HCT116 (cell line): ENCODE results near the gene SLA2. TPM values are rescaled to one million over a fixed set of nuclear protein-coding genes. Genes with fewer than 3 reads are reported as not detected.

Experiments used
- ATAC-seq: fragments of 200-7000 bp; cut with Tn5 transposase; 2 replicates; pipeline ENCODE4 v1.9.1; 2020; ENCODE audit warnings: mild to moderate bottlenecking, moderate library complexity
- BruUV-seq: library from RNA; stranded (reverse); fragments of 400-500 nt; replicated peaks from 2 replicates; lab custom pipeline; 2021; lab: Mats Ljungman, UMichigan
- CTCF ChIA-PET: fragments of 300-600 bp; sonication (Branson Sonifier 250); formaldehyde crosslinking; loops from one replicate; lab custom pipeline; 2021; ENCODE audit warnings: antibody characterized with exemption; lab: Charles Lee
- POLR2A ChIA-PET: fragments of 300-600, 350-600 bp; sonication (Branson Sonifier 250); formaldehyde crosslinking; loops from one replicate; lab custom pipeline; 2021; ENCODE audit warnings: antibody characterized with exemption; lab: Charles Lee
- RAD21 ChIA-PET, 2 experiments: fragments of 300-600 bp; sonication (Branson Sonifier 250); formaldehyde crosslinking; loops; one replicate each; lab custom pipeline; 2023; ENCODE audit warnings: low total read pairs in 2 of 2; ENCODE audit not compliant: uncharacterized antibody in 2 of 2, unreplicated experiment in 2 of 2, low non-redundant PET in 1 of 2; lab: Charles Lee
- DNase-seq: peaks from one replicate; pipeline ENCODE4 v3.0.0-alpha.2; 2010; ENCODE audit warnings: low read depth, low spot score
- H2AFZ ChIP-seq: fragments of 200-600 bp; shearing (Covaris generic), sonication (generic); 2 replicates; pipeline ENCODE4 v1.6.1; 2017; ENCODE audit warnings: low read depth, mixed run types, mixed read lengths, antibody characterized with exemption, low read length; ENCODE audit not compliant: poor library complexity, severe bottlenecking
- H3K27ac ChIP-seq: 2 replicates; pipeline ENCODE4 v1.5.1; 2012; ENCODE audit warnings: low read depth, low read length
- H3K27me3 ChIP-seq: fragments of 200-600 bp; sonication (generic); 2 replicates; pipeline ENCODE4 v1.6.1; 2016; ENCODE audit warnings: mixed run types, low read length, mixed read lengths; ENCODE audit not compliant: insufficient read depth
- H3K36me3 ChIP-seq, 2 experiments: fragments of 200-500 bp in 1 of 2; fragments of 200-600 bp in 1 of 2; sonication (Bioruptor generic) in 1 of 2; sonication (generic) in 1 of 2; 2 replicates each; pipeline versions ENCODE4 v1.5.1 to v1.6.1; 2014 to 2016; ENCODE audit warnings: low read length in 2 of 2, inconsistent platforms in 1 of 2, mixed read lengths in 1 of 2, mixed run types in 1 of 2; ENCODE audit not compliant: insufficient read depth in 2 of 2, control insufficient read depth in 1 of 2
- H3K4me1 ChIP-seq, 2 experiments: fragments of 200-600 bp in 1 of 2; sonication (generic) in 1 of 2; 2 replicates each; pipeline versions ENCODE4 v1.5.1 to v1.6.1; 2012 to 2017; ENCODE audit warnings: low read length in 2 of 2, inconsistent platforms in 1 of 2, mild to moderate bottlenecking in 1 of 2, mixed read lengths in 1 of 2, mixed run types in 1 of 2, moderate library complexity in 1 of 2; ENCODE audit not compliant: insufficient read depth in 2 of 2, control insufficient read depth in 1 of 2
- H3K4me2 ChIP-seq: fragments of 200-600 bp; sonication (generic); 2 replicates; pipeline ENCODE4 v1.6.1; 2017; ENCODE audit warnings: mixed run types, low read length, mixed read lengths
- H3K4me3 ChIP-seq, 2 experiments: fragments of 200-600 bp in 1 of 2; sonication (generic) in 1 of 2; replicated peaks in 1 of 2; 2 replicates each; pipeline ENCODE4 v1.5.1; 2011 to 2016; ENCODE audit warnings: low read length in 2 of 2, control low read depth in 1 of 2, low read depth in 1 of 2, mild to moderate bottlenecking in 1 of 2, mixed read lengths in 1 of 2, mixed run types in 1 of 2
- H3K79me2 ChIP-seq: fragments of 200-600 bp; sonication (generic); 2 replicates; pipeline ENCODE4 v1.6.1; 2017; ENCODE audit warnings: mild to moderate bottlenecking, mixed run types, low read length, moderate library complexity, mixed read lengths; ENCODE audit not compliant: insufficient read depth
- H3K9ac ChIP-seq: fragments of 200-600 bp; sonication (generic); 2 replicates; pipeline ENCODE4 v1.6.1; 2016; ENCODE audit warnings: low read length, mixed read lengths
- H3K9me2 ChIP-seq: fragments of 200-600 bp; sonication (generic), shearing (Covaris generic); 2 replicates; pipeline ENCODE4 v1.6.1; 2017; ENCODE audit warnings: mixed run types, mild to moderate bottlenecking, moderate library complexity; ENCODE audit not compliant: insufficient read depth
- H3K9me3 ChIP-seq, 2 experiments: fragments of 200-500 bp in 1 of 2; fragments of 200-600 bp in 1 of 2; sonication (Bioruptor generic) in 1 of 2; sonication (generic) in 1 of 2; 2 replicates each; pipeline ENCODE4 v1.6.1; 2014 to 2017; ENCODE audit warnings: low read length in 2 of 2, mixed read lengths in 2 of 2, inconsistent platforms in 1 of 2, low read depth in 1 of 2, mild to moderate bottlenecking in 1 of 2, mixed run types in 1 of 2, moderate library complexity in 1 of 2; ENCODE audit not compliant: control insufficient read depth in 1 of 2, insufficient read depth in 1 of 2
- H4K20me1 ChIP-seq: fragments of 200-600 bp; sonication (generic), shearing (Covaris generic); 2 replicates; pipeline ENCODE4 v1.6.1; 2017; ENCODE audit warnings: mixed run types, mild to moderate bottlenecking, moderate library complexity; ENCODE audit not compliant: insufficient read depth
- CBX3 ChIP-seq: IDR thresholded peaks from 2 replicates; pipeline ENCODE4 v1.6.1; 2012; ENCODE audit warnings: low read depth
- CEBPB ChIP-seq: IDR thresholded peaks from 2 replicates; pipeline ENCODE4 v1.6.1; 2012; ENCODE audit warnings: low read depth
- EGR1 ChIP-seq: IDR thresholded peaks from 2 replicates; pipeline ENCODE4 v1.6.1; 2012; ENCODE audit warnings: low read depth
- ELF1 ChIP-seq: IDR thresholded peaks from 2 replicates; pipeline ENCODE4 v1.6.1; 2012; ENCODE audit warnings: low read depth, borderline replicate concordance
- EZH2 ChIP-seq: fragments of 200-600 bp; sonication (generic); IDR thresholded peaks from 2 replicates; pipeline ENCODE4 v1.6.1; 2017; ENCODE audit warnings: antibody characterized with exemption, mixed run types
- FOSL1 ChIP-seq: IDR thresholded peaks from 2 replicates; pipeline ENCODE4 v1.6.1; 2012; ENCODE audit warnings: low read depth
- JUND ChIP-seq: IDR thresholded peaks from 2 replicates; pipeline ENCODE4 v1.6.1; 2012
- POLR2A ChIP-seq: IDR thresholded peaks from 2 replicates; pipeline ENCODE4 v1.7.0; 2011; ENCODE audit warnings: borderline replicate concordance; ENCODE audit not compliant: insufficient read depth, insufficient read length; ENCODE audit errors: extremely low read depth
- POLR2AphosphoS5 ChIP-seq: IDR thresholded peaks from 2 replicates; pipeline ENCODE4 v1.6.1; 2011; ENCODE audit warnings: mild to moderate bottlenecking, low read depth, low read length, moderate library complexity
- RAD21 ChIP-seq: IDR thresholded peaks from 2 replicates; pipeline ENCODE4 v1.6.1; 2012; ENCODE audit warnings: low read depth, mild to moderate bottlenecking
- SIN3A ChIP-seq: IDR thresholded peaks from 2 replicates; pipeline ENCODE4 v1.6.1; 2012; ENCODE audit warnings: low read depth
- SRF ChIP-seq: IDR thresholded peaks from 2 replicates; pipeline ENCODE4 v1.6.1; 2012; ENCODE audit warnings: low read depth
- YY1 ChIP-seq: IDR thresholded peaks from 2 replicates; pipeline ENCODE4 v1.6.1; 2011; ENCODE audit warnings: low read length, low read depth, moderate library complexity, mild to moderate bottlenecking; ENCODE audit not compliant: insufficient replicate concordance; ENCODE audit errors: extremely low read depth
- intact Hi-C: fragments of 100-400 bp; cut with micrococcal nuclease; formaldehyde crosslinking; loops from 2 replicates; pipeline ENCODE4 v1.10.0; 2022
- total RNA-seq: library from RNA; stranded (reverse); gene quantifications from one replicate; pipeline ENCODE4 v1.2.1, GENCODE V29; 2021; ENCODE audit not compliant: unreplicated experiment
- TF ChIP-seq, protein P1 (sequence below): IDR thresholded peaks from 2 replicates; pipeline ENCODE4 v1.6.1; 2012; ENCODE audit warnings: low read depth
- TF ChIP-seq, protein P2 (sequence below): IDR thresholded peaks from 2 replicates; pipeline ENCODE4 v1.6.1; 2011; ENCODE audit warnings: mild to moderate bottlenecking, low read length, moderate library complexity; ENCODE audit not compliant: insufficient replicate concordance; ENCODE audit errors: extremely low read depth
- TF ChIP-seq, protein P3 (sequence below): IDR thresholded peaks from 2 replicates; pipeline ENCODE4 v1.6.1; 2012
- TF ChIP-seq, protein P4 (sequence below): IDR thresholded peaks from 2 replicates; pipeline ENCODE4 v1.6.1; 2012
- TF ChIP-seq, protein P5 (sequence below), 3 experiments: fragments of 200-600 bp in 1 of 3; sonication (generic) in 1 of 3; IDR thresholded peaks in 2 of 3; conservative IDR thresholded peaks in 1 of 3; 2 replicates each; pipeline ENCODE4 v1.5.1; 2012 to 2017; ENCODE audit warnings: low read depth in 2 of 3, low read length in 2 of 3, antibody characterized with exemption in 1 of 3, borderline replicate concordance in 1 of 3, control low read depth in 1 of 3, mild to moderate bottlenecking in 1 of 3, mixed read lengths in 1 of 3, mixed run types in 1 of 3, moderate library complexity in 1 of 3; ENCODE audit not compliant: insufficient read depth in 1 of 3

SLA2 gene
- total RNA-seq, 1 experiment from 2014 or later = 0.12 TPM

DNA sequence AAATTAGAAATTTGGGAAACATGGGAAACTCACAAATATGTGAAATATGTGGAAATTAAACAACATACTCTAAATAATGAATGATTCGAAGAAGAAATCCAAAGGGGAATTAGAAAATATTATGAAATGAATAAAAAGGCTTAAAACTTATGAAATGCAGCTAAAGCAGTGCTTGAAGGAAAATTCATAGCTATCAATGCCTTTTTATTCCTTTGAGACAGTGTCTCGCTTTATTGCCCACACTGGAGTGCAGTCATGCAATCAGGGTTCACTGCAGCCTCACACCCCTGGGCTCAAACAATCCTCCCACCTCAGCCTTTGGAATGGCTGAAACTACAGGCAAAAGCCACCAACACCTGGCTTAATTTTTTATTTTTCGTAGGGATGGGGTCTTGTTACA lies 80.5 kb downstream of the SLA2 start:
- H4K20me1 ChIP-seq = no peaks in the 10 kb centered on the region
- ChIA-PET POLR2A (no interaction called here), CTCF (no interaction called here), RAD21 (no interaction called here)
- H3K36me3 ChIP-seq = no peaks in the 10 kb centered on the region
- no peak overlapping the region for H3K9ac ChIP-seq
- ATAC-seq = no peak
- no peaks in the 10 kb centered on the region for H3K79me2 ChIP-seq
- H3K27me3 ChIP-seq = no peaks in the 10 kb centered on the region
- no TSS peak for BruUV-seq
- peaks cover 0 to 6% of the 10 kb centered on the region in 2 experiments; a peak in 1 of 4 replicates for H3K4me1 ChIP-seq
- TF ChIP-seq EZH2 (no peak), POLR2A (no peak), CBX3 (no peak), RAD21 (no peak), YY1 (no peak), SRF (no peak), JUND (no peak), ELF1 (no peak), SIN3A (no peak), POLR2AphosphoS5 (no peak), FOSL1 (no peak), EGR1 (no peak), CEBPB (no peak)
- TF ChIP-seq, protein P1, sequence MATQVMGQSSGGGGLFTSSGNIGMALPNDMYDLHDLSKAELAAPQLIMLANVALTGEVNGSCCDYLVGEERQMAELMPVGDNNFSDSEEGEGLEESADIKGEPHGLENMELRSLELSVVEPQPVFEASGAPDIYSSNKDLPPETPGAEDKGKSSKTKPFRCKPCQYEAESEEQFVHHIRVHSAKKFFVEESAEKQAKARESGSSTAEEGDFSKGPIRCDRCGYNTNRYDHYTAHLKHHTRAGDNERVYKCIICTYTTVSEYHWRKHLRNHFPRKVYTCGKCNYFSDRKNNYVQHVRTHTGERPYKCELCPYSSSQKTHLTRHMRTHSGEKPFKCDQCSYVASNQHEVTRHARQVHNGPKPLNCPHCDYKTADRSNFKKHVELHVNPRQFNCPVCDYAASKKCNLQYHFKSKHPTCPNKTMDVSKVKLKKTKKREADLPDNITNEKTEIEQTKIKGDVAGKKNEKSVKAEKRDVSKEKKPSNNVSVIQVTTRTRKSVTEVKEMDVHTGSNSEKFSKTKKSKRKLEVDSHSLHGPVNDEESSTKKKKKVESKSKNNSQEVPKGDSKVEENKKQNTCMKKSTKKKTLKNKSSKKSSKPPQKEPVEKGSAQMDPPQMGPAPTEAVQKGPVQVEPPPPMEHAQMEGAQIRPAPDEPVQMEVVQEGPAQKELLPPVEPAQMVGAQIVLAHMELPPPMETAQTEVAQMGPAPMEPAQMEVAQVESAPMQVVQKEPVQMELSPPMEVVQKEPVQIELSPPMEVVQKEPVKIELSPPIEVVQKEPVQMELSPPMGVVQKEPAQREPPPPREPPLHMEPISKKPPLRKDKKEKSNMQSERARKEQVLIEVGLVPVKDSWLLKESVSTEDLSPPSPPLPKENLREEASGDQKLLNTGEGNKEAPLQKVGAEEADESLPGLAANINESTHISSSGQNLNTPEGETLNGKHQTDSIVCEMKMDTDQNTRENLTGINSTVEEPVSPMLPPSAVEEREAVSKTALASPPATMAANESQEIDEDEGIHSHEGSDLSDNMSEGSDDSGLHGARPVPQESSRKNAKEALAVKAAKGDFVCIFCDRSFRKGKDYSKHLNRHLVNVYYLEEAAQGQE = no peak
- TF ChIP-seq, protein P2, sequence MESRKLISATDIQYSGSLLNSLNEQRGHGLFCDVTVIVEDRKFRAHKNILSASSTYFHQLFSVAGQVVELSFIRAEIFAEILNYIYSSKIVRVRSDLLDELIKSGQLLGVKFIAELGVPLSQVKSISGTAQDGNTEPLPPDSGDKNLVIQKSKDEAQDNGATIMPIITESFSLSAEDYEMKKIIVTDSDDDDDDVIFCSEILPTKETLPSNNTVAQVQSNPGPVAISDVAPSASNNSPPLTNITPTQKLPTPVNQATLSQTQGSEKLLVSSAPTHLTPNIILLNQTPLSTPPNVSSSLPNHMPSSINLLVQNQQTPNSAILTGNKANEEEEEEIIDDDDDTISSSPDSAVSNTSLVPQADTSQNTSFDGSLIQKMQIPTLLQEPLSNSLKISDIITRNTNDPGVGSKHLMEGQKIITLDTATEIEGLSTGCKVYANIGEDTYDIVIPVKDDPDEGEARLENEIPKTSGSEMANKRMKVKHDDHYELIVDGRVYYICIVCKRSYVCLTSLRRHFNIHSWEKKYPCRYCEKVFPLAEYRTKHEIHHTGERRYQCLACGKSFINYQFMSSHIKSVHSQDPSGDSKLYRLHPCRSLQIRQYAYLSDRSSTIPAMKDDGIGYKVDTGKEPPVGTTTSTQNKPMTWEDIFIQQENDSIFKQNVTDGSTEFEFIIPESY = no peak
- TF ChIP-seq, protein P3, sequence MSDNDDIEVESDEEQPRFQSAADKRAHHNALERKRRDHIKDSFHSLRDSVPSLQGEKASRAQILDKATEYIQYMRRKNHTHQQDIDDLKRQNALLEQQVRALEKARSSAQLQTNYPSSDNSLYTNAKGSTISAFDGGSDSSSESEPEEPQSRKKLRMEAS = no peak
- TF ChIP-seq, protein P4, sequence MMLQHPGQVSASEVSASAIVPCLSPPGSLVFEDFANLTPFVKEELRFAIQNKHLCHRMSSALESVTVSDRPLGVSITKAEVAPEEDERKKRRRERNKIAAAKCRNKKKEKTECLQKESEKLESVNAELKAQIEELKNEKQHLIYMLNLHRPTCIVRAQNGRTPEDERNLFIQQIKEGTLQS = no peak
- TF ChIP-seq, protein P5, sequence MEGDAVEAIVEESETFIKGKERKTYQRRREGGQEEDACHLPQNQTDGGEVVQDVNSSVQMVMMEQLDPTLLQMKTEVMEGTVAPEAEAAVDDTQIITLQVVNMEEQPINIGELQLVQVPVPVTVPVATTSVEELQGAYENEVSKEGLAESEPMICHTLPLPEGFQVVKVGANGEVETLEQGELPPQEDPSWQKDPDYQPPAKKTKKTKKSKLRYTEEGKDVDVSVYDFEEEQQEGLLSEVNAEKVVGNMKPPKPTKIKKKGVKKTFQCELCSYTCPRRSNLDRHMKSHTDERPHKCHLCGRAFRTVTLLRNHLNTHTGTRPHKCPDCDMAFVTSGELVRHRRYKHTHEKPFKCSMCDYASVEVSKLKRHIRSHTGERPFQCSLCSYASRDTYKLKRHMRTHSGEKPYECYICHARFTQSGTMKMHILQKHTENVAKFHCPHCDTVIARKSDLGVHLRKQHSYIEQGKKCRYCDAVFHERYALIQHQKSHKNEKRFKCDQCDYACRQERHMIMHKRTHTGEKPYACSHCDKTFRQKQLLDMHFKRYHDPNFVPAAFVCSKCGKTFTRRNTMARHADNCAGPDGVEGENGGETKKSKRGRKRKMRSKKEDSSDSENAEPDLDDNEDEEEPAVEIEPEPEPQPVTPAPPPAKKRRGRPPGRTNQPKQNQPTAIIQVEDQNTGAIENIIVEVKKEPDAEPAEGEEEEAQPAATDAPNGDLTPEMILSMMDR (IDR thresholded peaks at IDR 0.05 in 2 of 3, conservative IDR thresholded peaks at IDR 0.05 in 1 of 3; ENCODE audit: borderline replicate concordance in 1 of 3, insufficient read depth in 1 of 3, low read depth in 2 of 3, low read length in 2 of 3) = no peak
- no peak overlapping the region for H3K4me3 ChIP-seq
- no peak overlapping the region for H2AFZ ChIP-seq
- H3K4me2 ChIP-seq = no peak overlapping the region
- intact Hi-C loops = no loop called here
- no peaks in the 10 kb centered on the region for H3K9me2 ChIP-seq
- H3K9me3 ChIP-seq = peaks cover 0 to 4% of the 10 kb centered on the region in 2 experiments; a peak in 1 of 4 replicates
- DNase-seq = no peak
- H3K27ac ChIP-seq = no peak overlapping the region
